Peyer's patch (tissue), 4 donors: ENCODE measurements around the gene ALS2CL.

Experiments
- POLR2A ChIP-seq, 2 donors: fragments of 450-650 bp; IDR thresholded peaks; one replicate each; pipeline ENCODE4 v1.5.1; 2017; ENCODE audit warnings: antibody characterized with exemption in 2 of 2, mild to moderate bottlenecking in 2 of 2, moderate library complexity in 2 of 2
- TF ChIP-seq, protein P1 (sequence below), 6 experiments: fragments of 450-650 bp in 4 of 6; fragments of 200-600 bp in 2 of 6; sonication (generic) in 1 of 6; IDR thresholded peaks; one replicate each; pipeline ENCODE4 v1.5.1; 2017 to 2019; ENCODE audit warnings: antibody characterized with exemption in 6 of 6, mild to moderate bottlenecking in 3 of 6, moderate library complexity in 1 of 6

DNA sequence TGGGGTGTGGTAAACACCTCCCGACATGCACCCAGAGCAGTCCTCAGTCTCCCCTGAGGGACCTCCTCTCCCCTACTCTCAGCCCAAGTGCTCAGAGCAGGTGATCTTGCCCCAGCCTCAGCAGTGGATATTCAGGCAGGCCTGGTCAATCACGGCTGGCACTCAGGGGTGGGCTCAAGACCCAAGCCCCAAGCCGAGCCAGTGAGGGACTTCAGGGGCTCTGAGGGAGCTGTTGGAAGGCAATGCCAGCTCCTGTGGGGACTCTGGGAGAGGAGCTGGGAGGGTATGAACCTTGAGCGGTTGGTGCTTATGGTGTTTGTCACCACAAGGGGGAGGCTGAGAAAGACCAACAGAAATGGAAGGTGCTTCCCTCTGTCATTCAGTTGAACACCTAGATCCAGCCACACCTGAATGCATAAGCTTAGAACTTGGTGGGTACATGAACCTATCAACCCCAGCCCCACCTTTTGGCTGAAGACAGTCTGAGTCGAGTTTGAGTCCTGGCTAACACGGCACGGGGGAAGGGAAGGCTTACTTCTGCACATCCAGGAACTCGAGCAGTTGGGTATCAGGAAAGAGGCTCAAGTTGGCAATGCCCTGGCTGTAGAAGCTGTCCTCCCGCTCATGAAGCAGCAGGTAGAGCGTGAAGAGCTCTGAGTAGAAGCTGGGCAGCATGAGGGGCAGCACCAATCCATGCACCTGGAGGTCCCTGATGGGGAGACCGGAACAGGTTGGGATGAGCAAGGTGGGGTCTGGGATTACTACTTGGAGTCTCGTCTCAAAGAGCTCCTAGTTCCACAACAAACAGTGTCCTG is 19.2 kb downstream of the ALS2CL start:
- TF ChIP-seq, protein P1, sequence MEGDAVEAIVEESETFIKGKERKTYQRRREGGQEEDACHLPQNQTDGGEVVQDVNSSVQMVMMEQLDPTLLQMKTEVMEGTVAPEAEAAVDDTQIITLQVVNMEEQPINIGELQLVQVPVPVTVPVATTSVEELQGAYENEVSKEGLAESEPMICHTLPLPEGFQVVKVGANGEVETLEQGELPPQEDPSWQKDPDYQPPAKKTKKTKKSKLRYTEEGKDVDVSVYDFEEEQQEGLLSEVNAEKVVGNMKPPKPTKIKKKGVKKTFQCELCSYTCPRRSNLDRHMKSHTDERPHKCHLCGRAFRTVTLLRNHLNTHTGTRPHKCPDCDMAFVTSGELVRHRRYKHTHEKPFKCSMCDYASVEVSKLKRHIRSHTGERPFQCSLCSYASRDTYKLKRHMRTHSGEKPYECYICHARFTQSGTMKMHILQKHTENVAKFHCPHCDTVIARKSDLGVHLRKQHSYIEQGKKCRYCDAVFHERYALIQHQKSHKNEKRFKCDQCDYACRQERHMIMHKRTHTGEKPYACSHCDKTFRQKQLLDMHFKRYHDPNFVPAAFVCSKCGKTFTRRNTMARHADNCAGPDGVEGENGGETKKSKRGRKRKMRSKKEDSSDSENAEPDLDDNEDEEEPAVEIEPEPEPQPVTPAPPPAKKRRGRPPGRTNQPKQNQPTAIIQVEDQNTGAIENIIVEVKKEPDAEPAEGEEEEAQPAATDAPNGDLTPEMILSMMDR (IDR thresholded peaks at IDR 0.05), result no peak
- TF ChIP-seq POLR2A (IDR thresholded peaks at IDR 0.05), result no peak
